Mucosa of gallbladder (tissue), 1 donor: ENCODE results near the gene CRY2. TPM values are rescaled to one million over a fixed set of nuclear protein-coding genes. Genes with fewer than 3 reads are reported as not detected.

Experiments used
- DNase-seq: peaks from one replicate; pipeline ENCODE4 v3.0.0-alpha.2; 2020; ENCODE audit warnings: low spot score
- total RNA-seq: library from RNA; stranded (reverse); gene quantifications from one replicate; pipeline ENCODE4 v1.2.1, GENCODE V29; 2021
- donor health status: DM: no; HTN: no; CAD: no.

The CRY2 gene
- total RNA-seq, 1 donor from 2014 or later: 61.9 TPM

GRCh38 chr11:45930951-45931570 lies 83.8 kb downstream of the CRY2 start:
- DNase-seq: no peak

DNA sequence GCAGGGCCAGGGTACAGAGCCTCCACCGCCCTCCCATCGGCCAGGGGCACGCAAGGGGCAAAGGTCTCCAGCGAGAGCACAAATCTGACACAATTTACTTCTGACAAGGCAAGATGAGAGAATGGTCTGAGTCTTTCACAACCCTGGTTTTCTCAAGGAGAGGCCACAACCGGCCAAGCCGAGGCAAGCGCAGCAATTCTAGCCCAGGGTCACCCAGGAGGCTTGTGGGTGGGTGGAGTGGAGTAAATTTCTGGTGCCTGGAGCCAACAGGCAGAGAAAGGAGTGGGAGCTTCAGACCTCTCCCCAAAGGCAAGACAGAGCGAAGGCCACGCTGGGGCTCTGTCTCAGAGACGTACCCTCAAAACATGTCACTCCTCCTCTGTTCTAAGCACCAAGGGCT lies 84.5 kb downstream of the CRY2 start:
- DNase-seq: no peak

- no peak for DNase-seq
These were observed 84.9 kb downstream of the CRY2 start for GRCh38 chr11:45932217-45932616.

Other genes with a start within 250 kb of the CRY2 start
- 1.8 TPM for gene CHST1, start 181.9 kb upstream of the CRY2 start, total RNA-seq
- gene SLC35C1, start 42.3 kb upstream of the CRY2 start, total RNA-seq: 32.6 TPM
- 16.3 TPM for gene MAPK8IP1, start 38.2 kb downstream of the CRY2 start, total RNA-seq
- not detected for gene FREY1, start 59.8 kb downstream of the CRY2 start, total RNA-seq
- 31.4 TPM for gene PEX16, start 70.4 kb downstream of the CRY2 start, total RNA-seq
- gene LARGE2, start 75.2 kb downstream of the CRY2 start, total RNA-seq: 2.2 TPM